HepG2 (cell line): ENCODE measurements around the gene NGEF. TPM values are rescaled to one million over a fixed set of nuclear protein-coding genes. Genes with fewer than 3 reads are reported as not detected.

Experiments
- HNRNPLL ChIP-seq: fragments of 200-400 bp; formaldehyde crosslinking; IDR thresholded peaks from 2 replicates; pipeline ENCODE4 v1.6.1; 2017; ENCODE audit warnings: mild to moderate bottlenecking, low read depth, low read length; ENCODE audit not compliant: poor library complexity, severe bottlenecking
- KDM4B ChIP-seq: sonication (generic); formaldehyde crosslinking; IDR thresholded peaks from 2 replicates; pipeline ENCODE4 v1.4.0; 2020; ENCODE audit warnings: missing genetic modification reagents
- MTA3 ChIP-seq: sonication (generic); formaldehyde crosslinking; IDR thresholded peaks from 2 replicates; pipeline ENCODE4 v1.4.0; 2020; ENCODE audit warnings: missing genetic modification reagents
- STAT5B ChIP-seq: sonication (generic); formaldehyde crosslinking; IDR thresholded peaks from 2 replicates; pipeline ENCODE4 v1.4.0; 2020; ENCODE audit warnings: missing genetic modification reagents
- TAF1 ChIP-seq: sonication (generic); formaldehyde crosslinking; IDR thresholded peaks from 2 replicates; pipeline ENCODE4 v1.4.0; 2020; ENCODE audit warnings: missing genetic modification reagents
- ZNF816 ChIP-seq: sonication (generic); formaldehyde crosslinking; IDR thresholded peaks from 2 replicates; pipeline ENCODE4 v1.8.0; 2022; ENCODE audit warnings: missing genetic modification reagents, mild to moderate bottlenecking, borderline replicate concordance
- polyA plus RNA-seq, 8 experiments: library from polyadenylated mRNA; depleted of rRNA in 3 of 8; stranded (reverse) in 7 of 8; unstranded in 1 of 8; fragments of >200 nt; fragmentation: Illumina TruSeq in 4 of 8; extraction: Trizol in 4 of 8; gene quantifications; 2 replicates each; pipeline versions ENCODE4 v1.2.1 to v1.2.3, GENCODE V29; 2011 to 2016; ENCODE audit warnings: low read depth in 4 of 8, missing spikeins in 1 of 8, mixed read lengths in 1 of 8; ENCODE audit not compliant: insufficient read depth in 1 of 8
- total RNA-seq, 5 experiments: library from RNA; depleted of rRNA; stranded (reverse); fragments of >200 nt; fragmentation: Illumina TruSeq; extraction: Trizol; gene quantifications; 2 replicates each; pipeline ENCODE4 v1.2.3, GENCODE V29; 2016; ENCODE audit warnings: low read depth in 1 of 5
- TF ChIP-seq, protein P1 (sequence below): sonication (generic); formaldehyde crosslinking; IDR thresholded peaks from 2 replicates; pipeline ENCODE4 v1.5.0; 2020; ENCODE audit warnings: mild to moderate bottlenecking, missing genetic modification reagents
- TF ChIP-seq, protein P2 (sequence below): IDR thresholded peaks from 2 replicates; pipeline ENCODE4 v1.6.1; 2016; ENCODE audit warnings: missing compliant biosample characterization, missing genetic modification reagents, borderline replicate concordance
- TF ChIP-seq, protein P3 (sequence below): IDR thresholded peaks from 2 replicates; pipeline ENCODE4 v1.6.1; 2016; ENCODE audit warnings: mild to moderate bottlenecking, missing biosample characterization, missing genetic modification reagents
- TF ChIP-seq, protein P4 (sequence below): IDR thresholded peaks from 2 replicates; pipeline ENCODE4 v1.6.1; 2012; ENCODE audit warnings: low read length, improper control_type of control experiment
- TF ChIP-seq, protein P5 (sequence below): sonication (generic); formaldehyde crosslinking; IDR thresholded peaks from 2 replicates; pipeline ENCODE4 v1.4.0; 2020; ENCODE audit warnings: missing genetic modification reagents
- TF ChIP-seq, protein P6 (sequence below): IDR thresholded peaks from 2 replicates; pipeline ENCODE4 v1.6.1; 2018; ENCODE audit warnings: missing genetic modification reagents
- TF ChIP-seq, protein P7 (sequence below): sonication (generic); formaldehyde crosslinking; IDR thresholded peaks from 2 replicates; pipeline ENCODE4 v1.5.0; 2020; ENCODE audit warnings: missing genetic modification reagents
- TF ChIP-seq, protein P8 (sequence below): sonication (generic); formaldehyde crosslinking; IDR thresholded peaks from 2 replicates; pipeline ENCODE4 v1.8.0; 2022; ENCODE audit warnings: missing genetic modification reagents, mild to moderate bottlenecking, inconsistent platforms, borderline replicate concordance

Gene NGEF
- total and polyA plus RNA-seq, 2 of the 13 experiments (the other 11 are each of a cell fraction or from before 2014, with no cell fraction given) = 14.4 to 36.9 TPM

DNA sequence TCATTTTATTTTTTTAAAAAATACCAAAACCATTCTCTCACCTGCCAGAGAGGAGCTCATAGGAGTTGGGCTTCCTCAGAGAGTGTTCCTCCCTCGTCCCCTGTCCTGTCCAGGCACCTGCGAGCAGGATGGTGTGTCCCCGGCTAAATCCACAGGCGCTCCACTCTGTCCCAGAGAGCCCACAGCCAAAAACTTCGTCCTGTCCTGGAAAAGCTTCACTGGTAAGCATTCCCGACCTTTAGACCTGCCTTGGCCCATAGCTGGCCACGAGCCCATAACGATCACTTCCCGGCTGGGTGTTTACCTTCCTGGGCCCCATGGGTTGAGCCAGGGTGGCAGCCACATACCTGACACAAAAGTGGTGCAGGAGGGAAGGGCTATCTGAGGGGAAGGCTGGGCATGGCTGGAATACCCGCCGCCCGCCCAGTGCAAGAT lies at the start of gene NGEF (continued):
- TF ChIP-seq, protein P1, sequence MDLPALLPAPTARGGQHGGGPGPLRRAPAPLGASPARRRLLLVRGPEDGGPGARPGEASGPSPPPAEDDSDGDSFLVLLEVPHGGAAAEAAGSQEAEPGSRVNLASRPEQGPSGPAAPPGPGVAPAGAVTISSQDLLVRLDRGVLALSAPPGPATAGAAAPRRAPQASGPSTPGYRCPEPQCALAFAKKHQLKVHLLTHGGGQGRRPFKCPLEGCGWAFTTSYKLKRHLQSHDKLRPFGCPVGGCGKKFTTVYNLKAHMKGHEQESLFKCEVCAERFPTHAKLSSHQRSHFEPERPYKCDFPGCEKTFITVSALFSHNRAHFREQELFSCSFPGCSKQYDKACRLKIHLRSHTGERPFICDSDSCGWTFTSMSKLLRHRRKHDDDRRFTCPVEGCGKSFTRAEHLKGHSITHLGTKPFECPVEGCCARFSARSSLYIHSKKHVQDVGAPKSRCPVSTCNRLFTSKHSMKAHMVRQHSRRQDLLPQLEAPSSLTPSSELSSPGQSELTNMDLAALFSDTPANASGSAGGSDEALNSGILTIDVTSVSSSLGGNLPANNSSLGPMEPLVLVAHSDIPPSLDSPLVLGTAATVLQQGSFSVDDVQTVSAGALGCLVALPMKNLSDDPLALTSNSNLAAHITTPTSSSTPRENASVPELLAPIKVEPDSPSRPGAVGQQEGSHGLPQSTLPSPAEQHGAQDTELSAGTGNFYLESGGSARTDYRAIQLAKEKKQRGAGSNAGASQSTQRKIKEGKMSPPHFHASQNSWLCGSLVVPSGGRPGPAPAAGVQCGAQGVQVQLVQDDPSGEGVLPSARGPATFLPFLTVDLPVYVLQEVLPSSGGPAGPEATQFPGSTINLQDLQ (CRISPR knock-in tag) = no peak; the same call in 1 of the 2 replicates
- TF ChIP-seq, protein P2, sequence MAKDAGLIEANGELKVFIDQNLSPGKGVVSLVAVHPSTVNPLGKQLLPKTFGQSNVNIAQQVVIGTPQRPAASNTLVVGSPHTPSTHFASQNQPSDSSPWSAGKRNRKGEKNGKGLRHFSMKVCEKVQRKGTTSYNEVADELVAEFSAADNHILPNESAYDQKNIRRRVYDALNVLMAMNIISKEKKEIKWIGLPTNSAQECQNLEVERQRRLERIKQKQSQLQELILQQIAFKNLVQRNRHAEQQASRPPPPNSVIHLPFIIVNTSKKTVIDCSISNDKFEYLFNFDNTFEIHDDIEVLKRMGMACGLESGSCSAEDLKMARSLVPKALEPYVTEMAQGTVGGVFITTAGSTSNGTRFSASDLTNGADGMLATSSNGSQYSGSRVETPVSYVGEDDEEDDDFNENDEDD (CRISPR knock-in tag) = peak; percentile 77; the same call in 1 of the 2 replicates
- TF ChIP-seq MTA3 (CRISPR knock-in tag) (no peak), KDM4B (CRISPR knock-in tag) (no peak; the same call in 1 of the 2 replicates), TAF1 (CRISPR knock-in tag) (peak; percentile 67), STAT5B (no peak), ZNF816 (CRISPR knock-in tag) (no peak), HNRNPLL (no peak)
- TF ChIP-seq, protein P3, sequence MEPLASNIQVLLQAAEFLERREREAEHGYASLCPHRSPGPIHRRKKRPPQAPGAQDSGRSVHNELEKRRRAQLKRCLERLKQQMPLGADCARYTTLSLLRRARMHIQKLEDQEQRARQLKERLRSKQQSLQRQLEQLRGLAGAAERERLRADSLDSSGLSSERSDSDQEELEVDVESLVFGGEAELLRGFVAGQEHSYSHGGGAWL (CRISPR knock-in tag) = peak; percentile 77; the same call in 1 of the 2 replicates
- TF ChIP-seq, protein P4, sequence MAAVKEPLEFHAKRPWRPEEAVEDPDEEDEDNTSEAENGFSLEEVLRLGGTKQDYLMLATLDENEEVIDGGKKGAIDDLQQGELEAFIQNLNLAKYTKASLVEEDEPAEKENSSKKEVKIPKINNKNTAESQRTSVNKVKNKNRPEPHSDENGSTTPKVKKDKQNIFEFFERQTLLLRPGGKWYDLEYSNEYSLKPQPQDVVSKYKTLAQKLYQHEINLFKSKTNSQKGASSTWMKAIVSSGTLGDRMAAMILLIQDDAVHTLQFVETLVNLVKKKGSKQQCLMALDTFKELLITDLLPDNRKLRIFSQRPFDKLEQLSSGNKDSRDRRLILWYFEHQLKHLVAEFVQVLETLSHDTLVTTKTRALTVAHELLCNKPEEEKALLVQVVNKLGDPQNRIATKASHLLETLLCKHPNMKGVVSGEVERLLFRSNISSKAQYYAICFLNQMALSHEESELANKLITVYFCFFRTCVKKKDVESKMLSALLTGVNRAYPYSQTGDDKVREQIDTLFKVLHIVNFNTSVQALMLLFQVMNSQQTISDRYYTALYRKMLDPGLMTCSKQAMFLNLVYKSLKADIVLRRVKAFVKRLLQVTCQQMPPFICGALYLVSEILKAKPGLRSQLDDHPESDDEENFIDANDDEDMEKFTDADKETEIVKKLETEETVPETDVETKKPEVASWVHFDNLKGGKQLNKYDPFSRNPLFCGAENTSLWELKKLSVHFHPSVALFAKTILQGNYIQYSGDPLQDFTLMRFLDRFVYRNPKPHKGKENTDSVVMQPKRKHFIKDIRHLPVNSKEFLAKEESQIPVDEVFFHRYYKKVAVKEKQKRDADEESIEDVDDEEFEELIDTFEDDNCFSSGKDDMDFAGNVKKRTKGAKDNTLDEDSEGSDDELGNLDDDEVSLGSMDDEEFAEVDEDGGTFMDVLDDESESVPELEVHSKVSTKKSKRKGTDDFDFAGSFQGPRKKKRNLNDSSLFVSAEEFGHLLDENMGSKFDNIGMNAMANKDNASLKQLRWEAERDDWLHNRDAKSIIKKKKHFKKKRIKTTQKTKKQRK = no peak
- TF ChIP-seq, protein P5, sequence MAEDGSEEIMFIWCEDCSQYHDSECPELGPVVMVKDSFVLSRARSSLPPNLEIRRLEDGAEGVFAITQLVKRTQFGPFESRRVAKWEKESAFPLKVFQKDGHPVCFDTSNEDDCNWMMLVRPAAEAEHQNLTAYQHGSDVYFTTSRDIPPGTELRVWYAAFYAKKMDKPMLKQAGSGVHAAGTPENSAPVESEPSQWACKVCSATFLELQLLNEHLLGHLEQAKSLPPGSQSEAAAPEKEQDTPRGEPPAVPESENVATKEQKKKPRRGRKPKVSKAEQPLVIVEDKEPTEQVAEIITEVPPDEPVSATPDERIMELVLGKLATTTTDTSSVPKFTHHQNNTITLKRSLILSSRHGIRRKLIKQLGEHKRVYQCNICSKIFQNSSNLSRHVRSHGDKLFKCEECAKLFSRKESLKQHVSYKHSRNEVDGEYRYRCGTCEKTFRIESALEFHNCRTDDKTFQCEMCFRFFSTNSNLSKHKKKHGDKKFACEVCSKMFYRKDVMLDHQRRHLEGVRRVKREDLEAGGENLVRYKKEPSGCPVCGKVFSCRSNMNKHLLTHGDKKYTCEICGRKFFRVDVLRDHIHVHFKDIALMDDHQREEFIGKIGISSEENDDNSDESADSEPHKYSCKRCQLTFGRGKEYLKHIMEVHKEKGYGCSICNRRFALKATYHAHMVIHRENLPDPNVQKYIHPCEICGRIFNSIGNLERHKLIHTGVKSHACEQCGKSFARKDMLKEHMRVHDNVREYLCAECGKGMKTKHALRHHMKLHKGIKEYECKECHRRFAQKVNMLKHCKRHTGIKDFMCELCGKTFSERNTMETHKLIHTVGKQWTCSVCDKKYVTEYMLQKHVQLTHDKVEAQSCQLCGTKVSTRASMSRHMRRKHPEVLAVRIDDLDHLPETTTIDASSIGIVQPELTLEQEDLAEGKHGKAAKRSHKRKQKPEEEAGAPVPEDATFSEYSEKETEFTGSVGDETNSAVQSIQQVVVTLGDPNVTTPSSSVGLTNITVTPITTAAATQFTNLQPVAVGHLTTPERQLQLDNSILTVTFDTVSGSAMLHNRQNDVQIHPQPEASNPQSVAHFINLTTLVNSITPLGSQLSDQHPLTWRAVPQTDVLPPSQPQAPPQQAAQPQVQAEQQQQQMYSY (CRISPR knock-in tag) = no peak
- TF ChIP-seq, protein P6, sequence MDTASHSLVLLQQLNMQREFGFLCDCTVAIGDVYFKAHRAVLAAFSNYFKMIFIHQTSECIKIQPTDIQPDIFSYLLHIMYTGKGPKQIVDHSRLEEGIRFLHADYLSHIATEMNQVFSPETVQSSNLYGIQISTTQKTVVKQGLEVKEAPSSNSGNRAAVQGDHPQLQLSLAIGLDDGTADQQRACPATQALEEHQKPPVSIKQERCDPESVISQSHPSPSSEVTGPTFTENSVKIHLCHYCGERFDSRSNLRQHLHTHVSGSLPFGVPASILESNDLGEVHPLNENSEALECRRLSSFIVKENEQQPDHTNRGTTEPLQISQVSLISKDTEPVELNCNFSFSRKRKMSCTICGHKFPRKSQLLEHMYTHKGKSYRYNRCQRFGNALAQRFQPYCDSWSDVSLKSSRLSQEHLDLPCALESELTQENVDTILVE (CRISPR knock-in tag) = no peak
- TF ChIP-seq, protein P7, sequence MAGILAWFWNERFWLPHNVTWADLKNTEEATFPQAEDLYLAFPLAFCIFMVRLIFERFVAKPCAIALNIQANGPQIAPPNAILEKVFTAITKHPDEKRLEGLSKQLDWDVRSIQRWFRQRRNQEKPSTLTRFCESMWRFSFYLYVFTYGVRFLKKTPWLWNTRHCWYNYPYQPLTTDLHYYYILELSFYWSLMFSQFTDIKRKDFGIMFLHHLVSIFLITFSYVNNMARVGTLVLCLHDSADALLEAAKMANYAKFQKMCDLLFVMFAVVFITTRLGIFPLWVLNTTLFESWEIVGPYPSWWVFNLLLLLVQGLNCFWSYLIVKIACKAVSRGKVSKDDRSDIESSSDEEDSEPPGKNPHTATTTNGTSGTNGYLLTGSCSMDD (CRISPR knock-in tag) = no peak
- TF ChIP-seq, protein P8, sequence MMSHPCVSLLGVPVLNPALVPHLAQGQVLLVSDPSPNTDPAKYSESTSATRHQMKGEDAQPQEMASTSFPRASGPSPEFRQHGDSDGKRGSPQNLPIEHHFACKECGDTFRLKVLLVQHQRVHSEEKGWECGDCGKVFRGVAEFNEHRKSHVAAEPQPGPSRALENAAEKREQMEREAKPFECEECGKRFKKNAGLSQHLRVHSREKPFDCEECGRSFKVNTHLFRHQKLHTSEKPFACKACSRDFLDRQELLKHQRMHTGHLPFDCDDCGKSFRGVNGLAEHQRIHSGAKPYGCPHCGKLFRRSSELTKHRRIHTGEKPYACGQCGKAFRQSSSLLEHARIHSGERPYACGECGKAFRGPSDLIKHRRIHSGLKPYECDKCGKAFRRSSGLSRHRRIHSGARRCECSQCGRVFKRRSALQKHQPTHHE (CRISPR knock-in tag) = no peak
